Erythroblast (primary cell): ENCODE data around the gene AUTS2.

ENCODE experiments used
- DNase-seq, 2 experiments: peaks; one replicate each; lab custom pipeline; 2025; lab: John Stamatoyannopoulos, UW
- GATA1 ChIP-seq: IDR thresholded peaks from 2 replicates; pipeline ENCODE4 v1.6.1; 2011; ENCODE audit warnings: low read depth, mild to moderate bottlenecking, control low read depth, low read length, moderate library complexity
- POLR2A ChIP-seq: IDR thresholded peaks from 2 replicates; pipeline ENCODE4 v1.6.1; 2011; ENCODE audit warnings: mild to moderate bottlenecking, low read length

The AUTS2 gene

DNA sequence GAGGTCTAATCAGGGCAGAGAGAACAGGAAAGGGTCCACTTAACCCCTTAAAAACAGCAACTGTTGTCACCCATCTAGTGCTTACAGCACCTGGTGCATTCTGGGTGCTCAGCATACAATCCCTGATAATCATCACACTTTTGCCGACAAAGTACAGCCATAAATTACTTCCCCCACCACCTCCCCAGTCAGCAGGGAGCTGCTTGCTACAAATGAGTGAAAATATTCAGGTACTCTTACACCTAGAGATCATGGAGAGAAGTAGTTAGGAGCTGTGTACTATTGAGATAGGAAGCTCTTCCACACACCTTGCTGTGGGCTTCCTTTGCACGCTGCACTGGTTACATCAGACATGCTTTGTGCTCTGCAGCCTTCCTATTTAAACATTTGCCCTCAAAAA is 810.2 kb downstream of the AUTS2 start:
- DNase-seq, result no peak
- TF ChIP-seq POLR2A (no peak), GATA1 (no peak)

DNA sequence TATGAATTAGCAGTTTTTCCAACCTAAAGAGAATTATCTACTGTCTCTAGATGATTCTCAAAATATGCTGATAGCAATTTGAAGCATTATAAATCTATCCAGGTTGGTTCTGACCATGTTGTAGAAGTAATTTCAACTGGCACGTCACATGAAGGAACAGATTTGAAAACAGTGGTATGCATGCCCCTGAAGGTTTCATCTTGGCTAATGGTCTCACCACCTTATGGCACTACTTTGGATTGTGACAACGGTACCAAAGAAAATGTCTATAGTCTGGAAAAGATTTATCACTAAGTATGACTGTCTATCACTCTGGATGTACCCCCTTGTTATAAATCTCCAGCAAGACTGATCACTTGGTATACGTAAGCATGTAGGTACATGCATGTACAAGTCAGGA is 810.6 kb downstream of the AUTS2 start:
- TF ChIP-seq GATA1 (no peak), POLR2A (no peak)
- no peak for DNase-seq

DNA sequence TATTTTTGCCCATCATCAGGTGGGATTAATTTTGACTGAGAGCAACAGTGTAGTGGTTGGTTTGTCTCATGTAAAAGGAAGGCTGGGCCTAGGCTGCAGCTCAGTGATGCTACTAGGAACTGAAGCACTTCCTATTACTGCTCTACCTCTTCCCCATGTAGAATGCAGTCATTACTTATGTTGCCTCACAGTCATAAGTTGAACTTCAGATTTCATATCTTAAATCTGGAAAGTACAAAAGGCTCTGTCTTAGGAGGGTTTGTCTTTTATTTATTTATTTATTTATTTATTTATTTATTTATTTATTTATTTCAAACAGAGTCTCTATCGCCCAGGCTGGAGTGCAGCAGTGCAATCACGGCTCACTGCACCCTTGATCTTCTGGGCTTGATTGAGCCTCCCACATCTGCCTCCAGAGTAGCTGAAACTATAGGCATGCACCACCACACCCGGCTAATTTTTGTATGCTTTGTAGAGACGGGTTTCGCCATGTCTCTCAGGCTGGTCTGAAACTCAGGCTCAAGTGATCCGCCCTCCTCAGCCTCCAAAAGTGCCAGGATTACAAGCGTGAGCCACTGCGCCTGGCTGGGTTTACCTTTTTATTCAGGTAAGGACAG is 812.0 kb downstream of the AUTS2 start:
- DNase-seq, result no peak
- no peak for TF ChIP-seq GATA1
- no peak for TF ChIP-seq POLR2A

DNA sequence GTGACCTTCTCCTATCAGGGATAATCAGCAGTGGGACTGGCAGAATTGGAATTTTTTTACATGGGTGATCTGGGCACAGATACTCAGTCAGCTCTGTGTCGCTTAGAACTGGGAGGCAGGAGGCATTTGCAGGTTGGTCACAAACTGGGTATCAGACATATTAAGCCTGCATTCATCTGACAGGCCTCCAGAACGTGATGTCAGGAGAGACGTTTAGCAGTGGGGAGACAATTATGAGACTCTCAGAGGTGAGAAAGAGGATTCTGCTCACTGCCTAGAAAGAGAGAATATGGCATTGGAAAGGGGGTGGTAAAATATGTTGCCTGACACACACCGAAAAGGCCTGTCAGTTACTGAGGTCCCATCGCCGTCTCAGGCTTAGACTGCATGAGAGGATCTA is 816.1 kb downstream of the AUTS2 start:
- no peak for DNase-seq
- TF ChIP-seq GATA1, result no peak
- no peak for TF ChIP-seq POLR2A

DNA sequence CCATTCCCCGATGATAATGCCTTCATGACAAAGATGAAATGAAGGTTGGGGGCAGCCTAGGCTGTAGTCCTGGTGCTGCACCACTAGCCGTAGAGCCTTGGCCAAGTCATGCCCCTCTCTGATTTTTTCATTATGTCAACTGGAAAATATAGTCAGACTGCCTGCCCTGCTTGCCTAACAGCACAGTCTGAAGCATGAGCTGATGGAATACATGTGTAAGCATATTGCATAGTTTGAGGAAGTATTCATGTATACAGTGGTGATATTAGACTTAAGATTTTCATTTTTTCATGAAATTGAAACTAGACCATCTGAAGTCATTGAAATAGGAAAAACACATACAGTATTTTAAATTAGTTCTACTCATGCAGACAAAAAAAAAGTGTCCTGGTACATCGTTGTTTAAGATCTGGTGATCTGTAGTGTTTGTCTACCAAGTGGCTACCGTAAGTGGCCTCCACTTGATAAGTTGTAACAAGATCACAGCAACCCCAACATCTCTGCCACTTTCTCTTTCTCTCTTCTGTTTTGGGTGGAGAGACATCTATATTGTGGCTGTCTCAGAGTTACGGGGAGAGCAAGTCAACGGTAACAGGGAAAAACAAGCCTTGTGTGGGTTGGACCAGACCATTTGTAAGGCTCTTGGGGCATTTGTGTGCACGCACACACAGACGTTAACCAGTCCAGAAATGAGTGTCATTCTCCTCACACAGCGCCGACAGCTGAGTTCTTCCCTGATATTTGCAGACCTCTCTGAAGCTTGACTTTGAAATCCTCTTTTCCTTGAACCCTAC is 817.1 kb downstream of the AUTS2 start:
- no peak for DNase-seq
- TF ChIP-seq POLR2A, result no peak
- TF ChIP-seq GATA1, result no peak

DNA sequence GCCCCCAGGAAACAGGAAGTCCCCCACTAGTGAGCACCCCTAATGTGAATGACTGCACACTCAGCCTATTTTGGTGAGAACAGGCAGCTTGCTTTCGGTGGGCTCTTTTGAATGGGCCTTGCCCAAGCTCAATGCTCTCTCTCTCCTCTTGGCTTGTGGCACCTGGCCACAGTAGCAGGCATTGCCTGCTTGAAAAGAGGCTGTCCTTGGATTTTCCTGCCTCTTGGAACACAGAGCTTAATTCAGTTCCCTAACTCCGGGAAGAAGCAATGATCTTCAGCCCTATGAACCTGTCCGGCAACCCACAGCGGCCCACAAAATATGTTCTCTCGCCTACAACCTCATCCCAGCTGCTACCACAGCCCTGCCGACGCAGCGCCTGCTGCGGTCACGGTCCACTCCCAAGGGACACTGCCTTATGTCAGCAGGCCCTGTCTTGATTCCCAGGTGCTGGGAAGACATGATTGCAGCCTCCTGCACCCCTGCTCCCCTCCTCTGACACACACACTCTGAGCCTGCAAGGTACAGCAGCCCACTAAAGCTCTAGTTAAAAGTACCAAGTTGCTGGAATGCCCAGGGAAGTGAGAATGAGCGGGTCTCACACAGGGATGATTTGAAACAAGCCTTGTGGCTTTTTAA is 818.2 kb downstream of the AUTS2 start:
- no peak for DNase-seq
- TF ChIP-seq POLR2A, result no peak
- TF ChIP-seq GATA1, result no peak

DNA sequence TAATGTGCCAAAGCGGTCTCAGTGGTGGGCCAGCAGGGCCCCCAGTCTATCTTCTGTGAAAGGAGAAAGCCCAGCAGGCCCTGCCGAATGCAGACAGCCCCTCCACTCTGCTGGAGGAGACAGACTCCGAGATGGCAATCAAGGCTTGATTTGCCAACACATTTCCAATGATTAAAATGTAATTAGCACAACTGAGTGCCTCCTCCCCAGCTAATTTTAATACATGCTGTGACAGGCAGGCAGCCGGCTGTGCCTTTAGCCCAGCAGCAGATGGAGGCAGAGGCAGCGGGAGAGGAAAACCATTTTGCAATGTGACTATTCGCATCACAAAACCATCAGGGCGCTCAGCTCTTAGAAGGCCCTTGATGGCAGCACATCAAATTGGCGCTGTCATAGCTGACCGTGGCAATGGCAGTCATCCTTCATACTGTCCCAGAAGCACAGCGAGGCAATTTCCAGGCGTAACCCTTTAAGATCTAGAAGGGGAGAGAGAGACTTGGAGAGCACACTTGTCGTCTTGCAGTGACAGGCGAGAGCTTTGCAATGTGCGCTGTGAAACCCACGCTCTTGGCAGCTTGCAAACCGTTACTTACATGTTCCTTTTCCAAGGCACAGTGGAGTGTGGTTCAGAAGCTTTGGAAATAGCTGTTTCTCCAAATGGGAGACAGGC is 818.8 kb downstream of the AUTS2 start:
- no peak for DNase-seq
- TF ChIP-seq GATA1 (no peak), POLR2A (no peak)

DNA sequence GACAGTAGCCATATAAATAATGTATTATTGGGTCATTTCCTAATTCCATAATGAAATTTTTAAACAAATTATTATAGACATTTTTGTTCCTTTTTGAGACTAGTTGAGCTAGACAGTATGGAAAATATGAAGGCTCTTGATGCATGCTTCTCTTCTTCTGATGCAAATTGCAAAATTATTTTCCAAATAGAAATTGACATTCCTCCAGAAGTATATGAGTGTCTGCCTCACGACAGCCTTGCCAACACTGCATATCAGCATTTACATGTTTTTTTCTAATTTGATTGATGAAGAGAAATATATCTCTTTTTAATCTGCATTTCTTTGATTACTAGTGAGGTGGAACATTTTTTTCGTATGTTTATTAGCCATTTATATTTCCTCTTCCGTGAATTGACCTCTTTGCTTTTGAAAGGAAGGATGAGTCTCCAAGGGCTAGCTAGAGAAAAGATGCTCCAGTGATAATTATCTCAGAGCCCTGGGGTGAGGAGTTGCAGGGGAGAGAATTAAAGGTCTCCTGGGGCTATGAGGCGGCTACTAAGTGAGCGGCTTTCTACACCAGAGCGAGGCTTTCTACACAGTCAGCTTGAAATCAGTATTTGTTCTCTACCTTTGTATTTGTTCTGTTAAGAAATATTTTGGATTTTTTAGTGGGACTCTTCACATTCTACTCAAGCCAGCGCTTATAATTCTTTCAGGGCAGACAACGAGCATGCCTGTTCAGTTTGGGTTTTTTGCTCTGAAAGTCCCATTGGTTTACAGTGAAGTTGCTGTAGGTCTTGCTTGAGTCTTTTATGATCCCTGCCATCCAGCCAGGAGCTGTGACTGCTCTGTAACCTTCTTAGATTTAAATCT is 821.5 kb downstream of the AUTS2 start:
- no peak for TF ChIP-seq POLR2A
- no peak for TF ChIP-seq GATA1
- no peak for DNase-seq

DNA sequence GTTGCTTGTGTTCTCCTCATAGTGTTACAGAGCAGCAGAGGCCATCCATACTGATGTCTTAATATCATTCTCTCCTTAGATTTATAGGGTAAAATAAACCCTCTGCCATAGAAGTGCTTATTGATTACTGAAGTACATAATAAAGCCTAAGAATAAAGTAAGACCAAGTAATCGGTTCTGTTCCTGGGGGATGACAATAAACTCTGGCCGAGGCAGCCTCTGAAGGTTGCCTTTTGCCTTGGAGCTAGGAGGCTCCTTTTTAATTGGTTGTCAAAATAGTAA is 822.0 kb downstream of the AUTS2 start:
- no peak for TF ChIP-seq POLR2A
- no peak for TF ChIP-seq GATA1
- no peak for DNase-seq

DNA sequence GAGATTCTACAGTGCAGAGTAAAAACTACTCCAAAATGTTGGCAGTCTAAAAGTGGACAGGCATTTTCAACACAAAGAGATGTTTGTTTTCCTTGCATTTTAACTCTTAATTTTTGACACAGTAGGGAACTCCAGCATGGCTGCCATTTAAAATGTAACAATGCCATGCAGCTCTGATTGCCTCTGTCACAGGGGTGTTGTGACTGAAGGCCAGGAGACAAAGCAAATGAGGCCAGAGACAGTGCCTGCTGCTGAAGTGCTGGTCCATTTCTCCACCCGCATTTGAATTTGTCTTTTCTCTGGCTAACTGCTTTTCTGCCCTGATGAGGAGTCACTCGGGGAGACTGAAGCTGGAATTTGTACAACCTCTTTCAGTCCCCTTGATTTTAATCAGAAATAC is 823.0 kb downstream of the AUTS2 start:
- no peak for TF ChIP-seq GATA1
- TF ChIP-seq POLR2A, result no peak

DNA sequence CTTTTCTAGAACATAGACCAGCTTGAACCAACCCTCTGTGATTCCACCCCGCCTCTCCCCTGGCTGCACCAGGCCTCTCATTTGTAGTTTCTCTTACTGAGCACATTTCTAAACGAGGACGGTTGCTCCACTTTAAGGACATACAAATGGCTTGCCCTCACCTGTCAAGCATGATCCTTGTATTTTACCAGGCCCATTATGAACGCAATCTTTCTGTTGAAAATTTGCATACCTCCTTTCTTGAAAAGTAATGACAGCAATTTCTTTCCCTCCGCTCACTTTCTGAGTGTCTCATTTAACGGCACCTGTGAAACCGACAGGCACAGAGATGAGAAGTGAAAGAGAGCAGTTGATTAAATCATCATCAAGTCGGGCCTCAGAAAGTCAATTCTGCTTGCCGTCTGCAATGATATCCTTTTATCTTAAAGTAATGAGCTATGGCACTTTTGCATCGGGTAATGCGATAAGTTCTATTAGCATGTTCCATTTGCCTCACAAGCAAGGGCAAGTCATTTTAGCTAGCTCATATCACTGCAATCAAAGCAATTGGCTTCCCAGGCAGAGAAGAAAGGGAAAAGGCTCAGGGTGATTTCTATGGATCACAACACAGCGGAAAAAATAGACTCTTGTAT is 828.1 kb downstream of the AUTS2 start:
- DNase-seq, result no peak
- no peak for TF ChIP-seq GATA1

More for the DNA sequence above, 823.0 kb downstream of the AUTS2 start:
- DNase-seq, result no peak

DNA sequence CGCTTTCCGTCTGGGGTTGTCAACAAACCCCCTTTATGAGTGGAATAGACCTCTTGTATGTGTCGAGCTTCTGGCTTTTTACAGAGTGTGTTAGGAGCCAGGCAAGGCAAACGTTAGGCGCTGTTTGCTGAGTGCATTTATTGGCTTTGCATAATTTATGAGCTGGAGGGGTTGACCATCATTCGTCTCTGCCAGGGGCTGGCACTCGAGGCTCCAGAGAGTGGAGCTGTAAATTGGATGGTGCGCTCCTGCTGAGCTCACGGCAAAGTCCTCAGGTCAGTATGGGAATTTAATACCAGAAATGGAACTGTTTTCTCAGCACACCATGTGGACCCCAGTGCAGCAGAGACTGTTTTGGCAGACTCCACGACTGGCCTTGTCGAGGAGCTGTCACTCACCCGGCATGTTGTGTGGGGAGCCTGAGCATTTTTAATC is 834.3 kb downstream of the AUTS2 start:
- TF ChIP-seq GATA1 (no peak), POLR2A (no peak)

DNA sequence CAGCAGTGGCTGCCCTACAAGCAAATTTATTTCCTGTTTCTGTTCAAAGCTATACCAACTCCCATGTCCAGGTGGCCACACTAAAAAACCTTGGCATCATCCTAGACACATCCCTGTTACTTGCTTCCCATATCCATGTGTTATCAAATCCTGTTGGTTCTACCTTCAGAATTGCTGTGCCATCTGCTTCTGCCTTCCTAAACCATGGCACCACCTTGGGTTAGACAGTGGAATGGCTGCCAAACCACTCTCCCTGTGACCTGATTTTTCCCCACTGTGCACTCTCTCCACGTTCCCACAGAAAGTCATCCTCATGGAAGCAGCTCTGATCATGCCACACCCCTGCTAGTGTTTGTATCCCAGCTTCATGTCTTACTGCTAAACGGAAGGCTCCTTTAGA is 836.1 kb downstream of the AUTS2 start:
- TF ChIP-seq POLR2A, result no peak
- TF ChIP-seq GATA1, result no peak
- no peak for DNase-seq

More for the DNA sequence above, 834.3 kb downstream of the AUTS2 start:
- no peak for DNase-seq

DNA sequence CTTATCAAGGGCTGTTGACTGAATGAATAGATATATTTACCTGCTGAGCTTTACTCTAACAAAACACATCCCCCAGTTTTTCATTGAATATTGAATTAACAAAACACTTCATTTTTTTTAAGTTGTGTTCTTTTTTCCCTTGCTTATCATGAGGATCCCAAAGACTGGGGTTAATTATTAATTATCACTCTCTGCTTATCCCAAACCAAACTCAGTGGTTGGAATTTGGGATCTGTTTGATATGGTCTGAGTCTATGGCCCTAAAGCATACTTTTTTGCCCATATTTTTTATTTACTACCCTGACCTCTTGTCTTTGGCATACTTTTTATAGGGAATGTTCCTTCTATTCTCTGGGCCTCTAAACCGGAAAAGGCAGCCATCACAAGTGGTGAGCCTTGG is 836.5 kb downstream of the AUTS2 start:
- no peak for DNase-seq
- no peak for TF ChIP-seq POLR2A
- no peak for TF ChIP-seq GATA1
